ENCODE results near the gene HTR2A.

DNA sequence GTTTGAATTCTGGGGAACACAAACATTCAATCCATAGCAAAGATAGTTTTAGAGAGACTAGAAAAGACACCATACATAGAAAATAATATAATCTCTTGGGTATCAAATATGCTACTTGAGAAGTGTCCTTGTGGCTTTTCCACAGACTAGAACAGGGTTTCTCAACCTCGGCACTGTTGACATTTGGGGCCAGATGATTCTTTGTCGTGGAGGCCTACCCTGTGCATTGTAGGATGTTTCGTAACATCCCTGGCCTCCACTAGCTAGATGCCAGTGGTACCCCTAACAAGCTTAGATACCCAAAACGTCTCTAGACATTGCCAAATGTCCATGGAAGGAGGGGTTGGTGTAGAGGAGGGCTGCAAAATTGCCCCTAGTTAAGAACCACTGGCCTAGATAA is 97.7 kb downstream of the HTR2A start:
- TF ChIP-seq, protein P1, sequence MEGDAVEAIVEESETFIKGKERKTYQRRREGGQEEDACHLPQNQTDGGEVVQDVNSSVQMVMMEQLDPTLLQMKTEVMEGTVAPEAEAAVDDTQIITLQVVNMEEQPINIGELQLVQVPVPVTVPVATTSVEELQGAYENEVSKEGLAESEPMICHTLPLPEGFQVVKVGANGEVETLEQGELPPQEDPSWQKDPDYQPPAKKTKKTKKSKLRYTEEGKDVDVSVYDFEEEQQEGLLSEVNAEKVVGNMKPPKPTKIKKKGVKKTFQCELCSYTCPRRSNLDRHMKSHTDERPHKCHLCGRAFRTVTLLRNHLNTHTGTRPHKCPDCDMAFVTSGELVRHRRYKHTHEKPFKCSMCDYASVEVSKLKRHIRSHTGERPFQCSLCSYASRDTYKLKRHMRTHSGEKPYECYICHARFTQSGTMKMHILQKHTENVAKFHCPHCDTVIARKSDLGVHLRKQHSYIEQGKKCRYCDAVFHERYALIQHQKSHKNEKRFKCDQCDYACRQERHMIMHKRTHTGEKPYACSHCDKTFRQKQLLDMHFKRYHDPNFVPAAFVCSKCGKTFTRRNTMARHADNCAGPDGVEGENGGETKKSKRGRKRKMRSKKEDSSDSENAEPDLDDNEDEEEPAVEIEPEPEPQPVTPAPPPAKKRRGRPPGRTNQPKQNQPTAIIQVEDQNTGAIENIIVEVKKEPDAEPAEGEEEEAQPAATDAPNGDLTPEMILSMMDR (IDR thresholded peaks at IDR 0.05): no peak
- no peak for TF ChIP-seq EZH2 (IDR thresholded peaks at IDR 0.05)
- TF ChIP-seq EZH2phosphoT487 (IDR thresholded peaks at IDR 0.05): no peak

Measured in neural progenitor cell (in vitro differentiated cells).